CD4-positive, alpha-beta T cell treated with Interleukin-1 beta for 1 hour (primary cell): ENCODE measurements around the gene CDSN.
"Not testable (repeated sequence)": the region's sequence is repeated elsewhere in the genome, so short reads cannot be mapped to it uniquely, and the experiment has no call there.

Source experiments
- DNase-seq, 2 donors: peaks; one replicate each; pipeline ENCODE4 v3.0.0-alpha.2; 2020 to 2022

The CDSN gene

GRCh38 chr6:31081872-31082271 is 38.4 kb downstream of the CDSN start:
- no peak for DNase-seq

GRCh38 chr6:31079656-31080261 is 40.5 kb downstream of the CDSN start:
- peak; percentile 64 to 75 for DNase-seq

- DNase-seq = no peak
These were observed 43.6 kb downstream of the CDSN start for GRCh38 chr6:31076611-31077010.

- no peak for DNase-seq
These were observed 44.7 kb downstream of the CDSN start for GRCh38 chr6:31075528-31075927.

GRCh38 chr6:31074401-31074800 is 45.8 kb downstream of the CDSN start:
- DNase-seq = no peak

- no peak for DNase-seq
These were observed 49.5 kb downstream of the CDSN start for GRCh38 chr6:31070711-31071197.

GRCh38 chr6:31068669-31069340 is 51.4 kb downstream of the CDSN start:
- peak; percentile 60 to 69 for DNase-seq

- not testable (repeated sequence) for DNase-seq
These were observed 52.2 kb downstream of the CDSN start for GRCh38 chr6:31067891-31068668.

- not testable (repeated sequence) for DNase-seq
These were observed 53.2 kb downstream of the CDSN start for GRCh38 chr6:31067028-31067427.

GRCh38 chr6:31065556-31065955 is 54.7 kb downstream of the CDSN start:
- DNase-seq = no peak
